Measurements from ENCODE around the gene KCNIP4.

Gene KCNIP4

GRCh38 chr4:21986307-21986706 is 37.7 kb upstream of the KCNIP4 start:
- Histone ChIP-seq H3K27me3 (ENCODE audit: insufficient read depth, low read length, poor library complexity) (no peaks in the 10 kb centered on the region), H2BK5ac (ENCODE audit: low read length) (no peak overlapping the region), H4K8ac (ENCODE audit: low read depth, low read length) (no peak overlapping the region), H3K23ac (ENCODE audit: low read length) (no peak overlapping the region), H3K36me3 (ENCODE audit: control insufficient read depth, insufficient read depth, low read length) (no peaks in the 10 kb centered on the region), H3K18ac (ENCODE audit: low read length) (no peak overlapping the region), H2BK15ac (replicated peaks; ENCODE audit: low read depth) (no peak overlapping the region), H2BK120ac (ENCODE audit: low read depth, low read length) (no peak overlapping the region), H3K4ac (ENCODE audit: low read depth, low read length) (no peak overlapping the region), H3K4me1 (ENCODE audit: control insufficient read depth, low read depth, low read length) (no peaks in the 10 kb centered on the region), H3K9ac (ENCODE audit: low read length) (no peak overlapping the region), H3K4me2 (ENCODE audit: low read length) (no peak overlapping the region), H3K79me2 (ENCODE audit: control insufficient read depth, insufficient read depth, low read length) (no peaks in the 10 kb centered on the region), H3K4me3 (ENCODE audit: low read length) (no peak overlapping the region), H3K56ac (ENCODE audit: low read length) (no peak overlapping the region), H3K27ac (ENCODE audit: low read depth, low read length) (no peak overlapping the region), H3K79me1 (ENCODE audit: low read length) (no peaks in the 10 kb centered on the region), H2AK5ac (ENCODE audit: low read length) (no peak overlapping the region), H4K5ac (ENCODE audit: low read length) (no peak overlapping the region)
- no peak for DNase-seq

- Histone ChIP-seq H3K27ac (ENCODE audit: low read depth, low read length) (no peak overlapping the region), H3K9ac (ENCODE audit: low read length) (no peak overlapping the region), H4K5ac (ENCODE audit: low read length) (no peak overlapping the region), H3K4me2 (ENCODE audit: low read length) (no peak overlapping the region), H3K27me3 (ENCODE audit: insufficient read depth, low read length, poor library complexity) (no peaks in the 10 kb centered on the region), H4K8ac (ENCODE audit: low read depth, low read length) (no peak overlapping the region), H3K56ac (ENCODE audit: low read length) (no peak overlapping the region), H3K4ac (ENCODE audit: low read depth, low read length) (no peak overlapping the region), H2BK5ac (ENCODE audit: low read length) (no peak overlapping the region), H3K79me2 (ENCODE audit: control insufficient read depth, insufficient read depth, low read length) (no peaks in the 10 kb centered on the region), H2BK120ac (ENCODE audit: low read depth, low read length) (no peak overlapping the region), H3K23ac (ENCODE audit: low read length) (no peak overlapping the region), H3K4me3 (ENCODE audit: low read length) (no peak overlapping the region), H3K36me3 (ENCODE audit: control insufficient read depth, insufficient read depth, low read length) (no peaks in the 10 kb centered on the region), H2BK15ac (replicated peaks; ENCODE audit: low read depth) (no peak overlapping the region), H2AK5ac (ENCODE audit: low read length) (no peak overlapping the region), H3K18ac (ENCODE audit: low read length) (no peak overlapping the region), H3K4me1 (ENCODE audit: control insufficient read depth, low read depth, low read length) (no peaks in the 10 kb centered on the region), H3K79me1 (ENCODE audit: low read length) (no peaks in the 10 kb centered on the region)
- no peak for DNase-seq
- no CpG with 5 or more reads among the region's 1 CpG for WGBS (ENCODE audit: extremely low coverage, insufficient coverage, low lambda C conversion rate)
Observed at GRCh38 chr4:21982087-21982486, 33.5 kb upstream of the KCNIP4 start.

- Histone ChIP-seq H3K4me1 (ENCODE audit: control insufficient read depth, low read depth, low read length) (no peaks in the 10 kb centered on the region), H4K8ac (ENCODE audit: low read depth, low read length) (no peak overlapping the region), H3K27me3 (ENCODE audit: insufficient read depth, low read length, poor library complexity) (no peaks in the 10 kb centered on the region), H2AK5ac (ENCODE audit: low read length) (no peak overlapping the region), H4K5ac (ENCODE audit: low read length) (no peak overlapping the region), H3K4ac (ENCODE audit: low read depth, low read length) (no peak overlapping the region), H3K79me1 (ENCODE audit: low read length) (no peaks in the 10 kb centered on the region), H3K4me3 (ENCODE audit: low read length) (no peak overlapping the region), H3K18ac (ENCODE audit: low read length) (no peak overlapping the region), H3K79me2 (ENCODE audit: control insufficient read depth, insufficient read depth, low read length) (no peaks in the 10 kb centered on the region), H3K56ac (ENCODE audit: low read length) (no peak overlapping the region), H2BK5ac (ENCODE audit: low read length) (no peak overlapping the region), H2BK15ac (replicated peaks; ENCODE audit: low read depth) (no peak overlapping the region), H3K36me3 (ENCODE audit: control insufficient read depth, insufficient read depth, low read length) (no peaks in the 10 kb centered on the region), H3K4me2 (ENCODE audit: low read length) (no peak overlapping the region), H3K27ac (ENCODE audit: low read depth, low read length) (no peak overlapping the region), H2BK120ac (ENCODE audit: low read depth, low read length) (no peak overlapping the region), H3K23ac (ENCODE audit: low read length) (no peak overlapping the region), H3K9ac (ENCODE audit: low read length) (no peak overlapping the region)
- DNase-seq, result no peak
- no CpG with 5 or more reads among the region's 1 CpG for WGBS (ENCODE audit: extremely low coverage, insufficient coverage, low lambda C conversion rate)
Observed at GRCh38 chr4:21979196-21979595, 30.6 kb upstream of the KCNIP4 start.

- Histone ChIP-seq H4K5ac (ENCODE audit: low read length) (no peak overlapping the region), H3K56ac (ENCODE audit: low read length) (no peak overlapping the region), H3K4me1 (ENCODE audit: control insufficient read depth, low read depth, low read length) (no peaks in the 10 kb centered on the region), H3K23ac (ENCODE audit: low read length) (no peak overlapping the region), H2BK120ac (ENCODE audit: low read depth, low read length) (no peak overlapping the region), H4K8ac (ENCODE audit: low read depth, low read length) (no peak overlapping the region), H2BK15ac (replicated peaks; ENCODE audit: low read depth) (no peak overlapping the region), H3K4me2 (ENCODE audit: low read length) (no peak overlapping the region), H3K9ac (ENCODE audit: low read length) (no peak overlapping the region), H2AK5ac (ENCODE audit: low read length) (no peak overlapping the region), H3K27ac (ENCODE audit: low read depth, low read length) (no peak overlapping the region), H2BK5ac (ENCODE audit: low read length) (no peak overlapping the region), H3K4me3 (ENCODE audit: low read length) (no peak overlapping the region), H3K18ac (ENCODE audit: low read length) (no peak overlapping the region), H3K79me2 (ENCODE audit: control insufficient read depth, insufficient read depth, low read length) (no peaks in the 10 kb centered on the region), H3K79me1 (ENCODE audit: low read length) (no peaks in the 10 kb centered on the region), H3K27me3 (ENCODE audit: insufficient read depth, low read length, poor library complexity) (no peaks in the 10 kb centered on the region), H3K4ac (ENCODE audit: low read depth, low read length) (no peak overlapping the region), H3K36me3 (ENCODE audit: control insufficient read depth, insufficient read depth, low read length) (no peaks in the 10 kb centered on the region)
- DNase-seq, result no peak
- no CpG with 5 or more reads among the region's 1 CpG for WGBS (ENCODE audit: extremely low coverage, insufficient coverage, low lambda C conversion rate)
Observed at GRCh38 chr4:21976166-21976565, 27.6 kb upstream of the KCNIP4 start.

GRCh38 chr4:21973850-21974249 is 25.3 kb upstream of the KCNIP4 start:
- Histone ChIP-seq H3K27ac (ENCODE audit: low read depth, low read length) (no peak overlapping the region), H2BK5ac (ENCODE audit: low read length) (no peak overlapping the region), H3K4me1 (ENCODE audit: control insufficient read depth, low read depth, low read length) (no peaks in the 10 kb centered on the region), H2BK15ac (replicated peaks; ENCODE audit: low read depth) (no peak overlapping the region), H3K4me3 (ENCODE audit: low read length) (no peak overlapping the region), H3K79me1 (ENCODE audit: low read length) (no peaks in the 10 kb centered on the region), H4K8ac (ENCODE audit: low read depth, low read length) (no peak overlapping the region), H3K18ac (ENCODE audit: low read length) (no peak overlapping the region), H4K5ac (ENCODE audit: low read length) (no peak overlapping the region), H3K4me2 (ENCODE audit: low read length) (no peak overlapping the region), H2BK120ac (ENCODE audit: low read depth, low read length) (no peak overlapping the region), H3K4ac (ENCODE audit: low read depth, low read length) (no peak overlapping the region), H3K23ac (ENCODE audit: low read length) (no peak overlapping the region), H3K9ac (ENCODE audit: low read length) (no peak overlapping the region), H3K36me3 (ENCODE audit: control insufficient read depth, insufficient read depth, low read length) (no peaks in the 10 kb centered on the region), H3K79me2 (ENCODE audit: control insufficient read depth, insufficient read depth, low read length) (no peaks in the 10 kb centered on the region), H2AK5ac (ENCODE audit: low read length) (no peak overlapping the region), H3K56ac (ENCODE audit: low read length) (no peak overlapping the region), H3K27me3 (ENCODE audit: insufficient read depth, low read length, poor library complexity) (no peaks in the 10 kb centered on the region)
- DNase-seq, result no peak
- WGBS (ENCODE audit: extremely low coverage, insufficient coverage, low lambda C conversion rate), result no CpG with 5 or more reads among the region's 3 CpGs

GRCh38 chr4:21964762-21965319 is 16.3 kb upstream of the KCNIP4 start:
- H3K56ac ChIP-seq (ENCODE audit: low read length), result no peak overlapping the region

More at GRCh38 chr4:21964762-21965319, 16.3 kb upstream of the KCNIP4 start:
- Histone ChIP-seq H3K4ac (ENCODE audit: low read depth, low read length) (no peak overlapping the region), H3K36me3 (ENCODE audit: control insufficient read depth, insufficient read depth, low read length) (no peaks in the 10 kb centered on the region), H3K4me3 (ENCODE audit: low read length) (no peak overlapping the region), H2BK15ac (replicated peaks; ENCODE audit: low read depth) (no peak overlapping the region), H3K79me1 (ENCODE audit: low read length) (no peaks in the 10 kb centered on the region), H3K4me2 (ENCODE audit: low read length) (no peak overlapping the region), H3K79me2 (ENCODE audit: control insufficient read depth, insufficient read depth, low read length) (no peaks in the 10 kb centered on the region), H3K27ac (ENCODE audit: low read depth, low read length) (no peak overlapping the region), H2AK5ac (ENCODE audit: low read length) (no peak overlapping the region), H2BK120ac (ENCODE audit: low read depth, low read length) (no peak overlapping the region), H3K27me3 (ENCODE audit: insufficient read depth, low read length, poor library complexity) (no peaks in the 10 kb centered on the region), H4K8ac (ENCODE audit: low read depth, low read length) (no peak overlapping the region), H3K9ac (ENCODE audit: low read length) (no peak overlapping the region), H3K4me1 (ENCODE audit: control insufficient read depth, low read depth, low read length) (no peaks in the 10 kb centered on the region), H3K18ac (ENCODE audit: low read length) (no peak overlapping the region), H3K23ac (ENCODE audit: low read length) (no peak overlapping the region), H2BK5ac (ENCODE audit: low read length) (no peak overlapping the region), H4K5ac (ENCODE audit: low read length) (no peak overlapping the region)
- DNase-seq, result no peak
- no CpG with 5 or more reads among the region's 3 CpGs for WGBS (ENCODE audit: extremely low coverage, insufficient coverage, low lambda C conversion rate)
